Activated naive CD4-positive, alpha-beta T cell treated with anti-CD3 and anti-CD28 coated beads for 36 hours (primary cell): ENCODE data around the gene MMP15. TPM values are rescaled to one million over a fixed set of nuclear protein-coding genes. Genes with fewer than 3 reads are reported as not detected.

Experiments used
- CTCF ChIA-PET: fragments of 350-600 bp; sonication (Branson Sonifier 250); formaldehyde crosslinking; loops from one replicate; lab custom pipeline; 2021; ENCODE audit warnings: antibody characterized with exemption; lab: Charles Lee
- DNase-seq: peaks from one replicate; pipeline ENCODE4 v3.0.0-alpha.2; 2020
- H3K27ac Mint-ChIP-seq: one replicate; pipeline ENCODE4 v1.8.0; 2021; ENCODE audit warnings: mild to moderate bottlenecking, mixed read lengths
- H3K27me3 Mint-ChIP-seq: one replicate; pipeline ENCODE4 v1.8.0; 2021; ENCODE audit warnings: low read depth, mixed read lengths
- H3K36me3 Mint-ChIP-seq: one replicate; pipeline ENCODE4 v1.8.0; 2021; ENCODE audit warnings: low read depth, mixed read lengths
- H3K4me1 Mint-ChIP-seq: one replicate; pipeline ENCODE4 v1.8.0; 2021; ENCODE audit warnings: low read depth, mixed read lengths
- H3K4me3 Mint-ChIP-seq: one replicate; pipeline ENCODE4 v1.8.0; 2021; ENCODE audit warnings: mild to moderate bottlenecking, moderate library complexity, mixed read lengths
- H3K9me3 Mint-ChIP-seq: one replicate; pipeline ENCODE4 v1.8.0; 2021; ENCODE audit warnings: mixed read lengths
- intact Hi-C: fragments of 100-400 bp; cut with micrococcal nuclease; formaldehyde crosslinking; loops from one replicate; pipeline ENCODE4 v1.15.1; 2023
- total RNA-seq, 2 experiments: library from RNA; stranded (reverse); gene quantifications; one replicate each; pipeline ENCODE4 v1.2.3, GENCODE V29; 2021

The MMP15 gene
- total RNA-seq, 2 experiments from 2014 or later = 0.12 to 0.24 TPM

GRCh38 chr16:58034128-58034685 is 8.7 kb downstream of the MMP15 start:
- Mint-ChIP-seq H3K36me3 (no peaks in the 10 kb centered on the region), H3K4me3 (no peak overlapping the region), H3K4me1 (no peaks in the 10 kb centered on the region), H3K9me3 (no peaks in the 10 kb centered on the region), H3K27me3 (no peaks in the 10 kb centered on the region), H3K27ac (no peak overlapping the region)
- intact Hi-C loops = no loop called here
- CTCF ChIA-PET = interaction anchor here (1.1 to 1.3 kb wide), 3 partner anchors 11 to 385 kb away, joined by 3 to 4 read pairs (median 3); no protein-coding TSS in a partner anchor
- no peak for DNase-seq

GRCh38 chr16:58034774-58035173 is 9.2 kb downstream of the MMP15 start:
- intact Hi-C loops = no loop called here
- no peaks in the 10 kb centered on the region for H3K4me1 Mint-ChIP-seq
- no peak overlapping the region for H3K4me3 Mint-ChIP-seq
- no peaks in the 10 kb centered on the region for H3K36me3 Mint-ChIP-seq
- no peak overlapping the region for H3K27ac Mint-ChIP-seq
- no peak for DNase-seq
- CTCF ChIA-PET = interaction anchor here (1.1 to 1.3 kb wide), 3 partner anchors 11 to 385 kb away, joined by 3 to 4 read pairs (median 3); no protein-coding TSS in a partner anchor
- H3K27me3 Mint-ChIP-seq = no peaks in the 10 kb centered on the region
- H3K9me3 Mint-ChIP-seq = no peaks in the 10 kb centered on the region

- H3K9me3 Mint-ChIP-seq = no peaks in the 10 kb centered on the region
- no peaks in the 10 kb centered on the region for H3K4me1 Mint-ChIP-seq
- H3K36me3 Mint-ChIP-seq = no peaks in the 10 kb centered on the region
- intact Hi-C loops = no loop called here
- H3K27me3 Mint-ChIP-seq = no peaks in the 10 kb centered on the region
- CTCF ChIA-PET = interaction anchor here (1.1 to 1.2 kb wide), 2 partner anchors 12 to 386 kb away, joined by 3 to 4 read pairs; no protein-coding TSS in a partner anchor
- H3K4me3 Mint-ChIP-seq = no peak overlapping the region
- no peak overlapping the region for H3K27ac Mint-ChIP-seq
- DNase-seq = no peak
These were observed 10.0 kb downstream of the MMP15 start for GRCh38 chr16:58035356-58036170.

GRCh38 chr16:58036943-58037342 is 11.4 kb downstream of the MMP15 start:
- H3K27ac Mint-ChIP-seq = no peak overlapping the region
- no peaks in the 10 kb centered on the region for H3K36me3 Mint-ChIP-seq
- no peaks in the 10 kb centered on the region for H3K9me3 Mint-ChIP-seq
- no peaks in the 10 kb centered on the region for H3K27me3 Mint-ChIP-seq
- CTCF ChIA-PET = interaction anchor here (0.7 kb wide), 1 partner anchor 270 kb away, joined by 3 read pairs; no protein-coding TSS in a partner anchor
- H3K4me1 Mint-ChIP-seq = no peaks in the 10 kb centered on the region
- no peak overlapping the region for H3K4me3 Mint-ChIP-seq
- no peak for DNase-seq
- intact Hi-C loops = no loop called here

GRCh38 chr16:58037365-58038057 is 12.0 kb downstream of the MMP15 start:
- intact Hi-C loops = no loop called here
- no peaks in the 10 kb centered on the region for H3K9me3 Mint-ChIP-seq
- no peaks in the 10 kb centered on the region for H3K36me3 Mint-ChIP-seq
- no peaks in the 10 kb centered on the region for H3K27me3 Mint-ChIP-seq
- no peak overlapping the region for H3K27ac Mint-ChIP-seq
- H3K4me3 Mint-ChIP-seq = no peak overlapping the region
- H3K4me1 Mint-ChIP-seq = no peaks in the 10 kb centered on the region
- no peak for DNase-seq
- CTCF ChIA-PET = interaction anchor here (0.7 kb wide), 1 partner anchor 269 kb away, joined by 3 read pairs; no protein-coding TSS in a partner anchor

- intact Hi-C loops = no loop called here
- Mint-ChIP-seq H3K27ac (no peak overlapping the region), H3K4me3 (no peak overlapping the region), H3K9me3 (no peaks in the 10 kb centered on the region), H3K27me3 (no peaks in the 10 kb centered on the region), H3K36me3 (no peaks in the 10 kb centered on the region), H3K4me1 (no peaks in the 10 kb centered on the region)
- CTCF ChIA-PET = no interaction called here
- no peak for DNase-seq
These were observed 12.7 kb downstream of the MMP15 start for GRCh38 chr16:58038219-58038641.

- CTCF ChIA-PET = no interaction called here
- Mint-ChIP-seq H3K9me3 (no peaks in the 10 kb centered on the region), H3K27ac (no peak overlapping the region), H3K4me3 (no peak overlapping the region), H3K27me3 (no peaks in the 10 kb centered on the region), H3K4me1 (no peaks in the 10 kb centered on the region), H3K36me3 (no peaks in the 10 kb centered on the region)
- DNase-seq = no peak
- intact Hi-C loops = no loop called here
These were observed 14.4 kb downstream of the MMP15 start for GRCh38 chr16:58039829-58040495.

- Mint-ChIP-seq H3K36me3 (no peaks in the 10 kb centered on the region), H3K27ac (no peak overlapping the region), H3K4me1 (no peaks in the 10 kb centered on the region), H3K27me3 (no peaks in the 10 kb centered on the region), H3K9me3 (no peaks in the 10 kb centered on the region), H3K4me3 (no peak overlapping the region)
- intact Hi-C loops = no loop called here
- CTCF ChIA-PET = no interaction called here
- DNase-seq = no peak
These were observed 14.9 kb downstream of the MMP15 start for GRCh38 chr16:58040496-58040846.

- H3K36me3 Mint-ChIP-seq = no peaks in the 10 kb centered on the region
- no peaks in the 10 kb centered on the region for H3K27me3 Mint-ChIP-seq
- H3K27ac Mint-ChIP-seq = no peak overlapping the region
- CTCF ChIA-PET = no interaction called here
- intact Hi-C loops = no loop called here
- H3K4me3 Mint-ChIP-seq = no peak overlapping the region
- H3K9me3 Mint-ChIP-seq = no peaks in the 10 kb centered on the region
- H3K4me1 Mint-ChIP-seq = no peaks in the 10 kb centered on the region
- DNase-seq = no peak
These were observed 15.5 kb downstream of the MMP15 start for GRCh38 chr16:58040945-58041627.

GRCh38 chr16:58041628-58041955 is 16.0 kb downstream of the MMP15 start:
- DNase-seq = no peak
- no peak overlapping the region for H3K27ac Mint-ChIP-seq
- CTCF ChIA-PET = no interaction called here

GRCh38 chr16:58042001-58042885 is 16.7 kb downstream of the MMP15 start:
- H3K4me1 Mint-ChIP-seq = no peaks in the 10 kb centered on the region
- H3K27me3 Mint-ChIP-seq = no peaks in the 10 kb centered on the region
- intact Hi-C loops = no loop called here
- no peaks in the 10 kb centered on the region for H3K9me3 Mint-ChIP-seq
- DNase-seq = no peak
- CTCF ChIA-PET = interaction anchor here (0.6 kb wide), 1 partner anchor 59 kb away, joined by 3 read pairs; no protein-coding TSS in a partner anchor
- no peak overlapping the region for H3K4me3 Mint-ChIP-seq
- no peaks in the 10 kb centered on the region for H3K36me3 Mint-ChIP-seq
- no peak overlapping the region for H3K27ac Mint-ChIP-seq

More at GRCh38 chr16:58041628-58041955, 16.0 kb downstream of the MMP15 start:
- no peaks in the 10 kb centered on the region for H3K27me3 Mint-ChIP-seq
- H3K4me1 Mint-ChIP-seq = no peaks in the 10 kb centered on the region
- no peaks in the 10 kb centered on the region for H3K9me3 Mint-ChIP-seq
- no peak overlapping the region for H3K4me3 Mint-ChIP-seq
- intact Hi-C loops = no loop called here
- no peaks in the 10 kb centered on the region for H3K36me3 Mint-ChIP-seq
